Panc1 (cell line): ENCODE measurements around the gene C1orf216. TPM values are rescaled to one million over a fixed set of nuclear protein-coding genes. Genes with fewer than 3 reads are reported as not detected.

ENCODE experiments used
- ATAC-seq: fragments of 200-7000 bp; cut with Tn5 transposase; 2 replicates; pipeline ENCODE4 v1.9.1; 2020; ENCODE audit warnings: mild to moderate bottlenecking, moderate library complexity
- BruUV-seq: library from RNA; stranded (reverse); fragments of 400-500 nt; replicated peaks from 2 replicates; lab custom pipeline; 2021; lab: Mats Ljungman, UMichigan
- CTCF ChIA-PET: fragments of 300-600 bp; sonication (Branson Sonifier 250); formaldehyde crosslinking; loops from one replicate; lab custom pipeline; 2022; ENCODE audit warnings: antibody characterized with exemption; lab: Charles Lee
- POLR2A ChIA-PET: fragments of 300-600 bp; sonication (Branson Sonifier 250); formaldehyde crosslinking; loops from one replicate; lab custom pipeline; 2022; ENCODE audit warnings: antibody characterized with exemption; lab: Charles Lee
- DNase-seq: peaks from one replicate; pipeline ENCODE4 v3.0.0-alpha.2; 2010; ENCODE audit warnings: low read depth, low spot score
- H3K27ac ChIP-seq: 2 replicates; pipeline ENCODE4 v1.5.1; 2011; ENCODE audit warnings: mild to moderate bottlenecking, low read length, inconsistent platforms
- H3K27me3 ChIP-seq: fragments of 200-500 bp; sonication (Bioruptor generic); 2 replicates; pipeline ENCODE4 v1.6.0; 2014; ENCODE audit warnings: low read length, inconsistent platforms; ENCODE audit not compliant: control insufficient read depth, insufficient read depth
- H3K36me3 ChIP-seq: fragments of 200-500 bp; sonication (Bioruptor generic); 2 replicates; pipeline ENCODE4 v1.5.1; 2014; ENCODE audit warnings: inconsistent platforms, mild to moderate bottlenecking, low read length, moderate library complexity; ENCODE audit not compliant: control insufficient read depth, insufficient read depth
- H3K4me1 ChIP-seq: 2 replicates; pipeline ENCODE4 v1.5.1; 2011; ENCODE audit warnings: inconsistent platforms, mild to moderate bottlenecking, low read length, moderate library complexity; ENCODE audit not compliant: control insufficient read depth, insufficient read depth
- H3K4me3 ChIP-seq, 2 experiments: 2 replicates each; pipeline ENCODE4 v1.5.1; 2011 to 2012; ENCODE audit warnings: low read depth in 2 of 2, low read length in 2 of 2, mild to moderate bottlenecking in 2 of 2, inconsistent platforms in 1 of 2, moderate library complexity in 1 of 2
- H3K9me3 ChIP-seq: fragments of 200-500 bp; sonication (Bioruptor generic); 2 replicates; pipeline ENCODE4 v1.5.1; 2014; ENCODE audit warnings: low read depth, mild to moderate bottlenecking, inconsistent platforms, low read length, moderate library complexity; ENCODE audit not compliant: control insufficient read depth, insufficient read depth
- POLR2AphosphoS5 ChIP-seq: IDR thresholded peaks from 2 replicates; pipeline ENCODE4 v1.6.1; 2012; ENCODE audit warnings: mild to moderate bottlenecking, low read depth, low read length, moderate library complexity
- SIN3A ChIP-seq: IDR thresholded peaks from 2 replicates; pipeline ENCODE4 v1.6.1; 2012; ENCODE audit warnings: low read depth, mild to moderate bottlenecking, low read length, moderate library complexity, borderline replicate concordance; ENCODE audit not compliant: insufficient read depth
- TCF7L2 ChIP-seq: IDR thresholded peaks from 2 replicates; pipeline ENCODE4 v1.6.1; 2011; ENCODE audit warnings: mild to moderate bottlenecking, low read depth, low read length, inconsistent platforms
- in situ Hi-C: cut with HindIII; loops from 2 replicates; pipeline ENCODE4 v1.10.0; 2016; ENCODE audit warnings: low sequenced_read_pairs, low pct_unique_long_range_greater_than_20kb
- intact Hi-C: fragments of 100-400 bp; cut with micrococcal nuclease; formaldehyde crosslinking; loops from one replicate; pipeline ENCODE4 v1.10.0; 2022; ENCODE audit not compliant: unreplicated experiment
- total RNA-seq: library from RNA; stranded (reverse); gene quantifications from one replicate; pipeline ENCODE4 v1.2.1, GENCODE V29; 2021; ENCODE audit not compliant: unreplicated experiment
- TF ChIP-seq, protein P1 (sequence below), 2 experiments: IDR thresholded peaks; 2 replicates each; pipeline ENCODE4 v1.6.1; 2011 to 2012; ENCODE audit warnings: low read depth in 2 of 2, control low read depth in 1 of 2, low read length in 1 of 2, mild to moderate bottlenecking in 1 of 2, moderate library complexity in 1 of 2; ENCODE audit not compliant: insufficient read depth in 1 of 2
- TF ChIP-seq, protein P2 (sequence below): fragments of 450-650 bp; IDR thresholded peaks from 2 replicates; pipeline ENCODE4 v1.5.1; 2017; ENCODE audit warnings: mild to moderate bottlenecking

The C1orf216 gene
- total RNA-seq, 1 experiment from 2014 or later, result 28.0 TPM

DNA sequence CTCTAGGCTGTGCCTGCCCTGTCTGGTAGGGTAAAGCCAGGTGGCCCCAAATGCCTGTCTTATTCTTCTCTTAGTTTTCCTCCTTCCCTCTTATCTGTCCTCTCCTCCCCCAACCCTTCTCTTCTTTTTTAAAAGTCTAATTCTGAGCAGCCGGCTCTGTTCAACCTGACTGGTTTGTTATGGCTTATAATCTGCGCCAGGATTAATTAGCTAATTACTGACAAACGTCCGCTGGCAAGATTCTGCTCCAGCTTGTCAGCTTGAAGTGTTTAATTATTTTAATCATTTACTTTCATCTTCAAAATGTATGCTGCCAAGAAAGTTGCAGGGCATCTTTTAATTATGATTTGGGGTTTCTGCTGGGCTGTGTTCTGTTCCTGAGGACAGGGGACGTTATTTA, 50.2 kb downstream of the C1orf216 start:
- no peak for TF ChIP-seq POLR2AphosphoS5
- TF ChIP-seq, protein P1, sequence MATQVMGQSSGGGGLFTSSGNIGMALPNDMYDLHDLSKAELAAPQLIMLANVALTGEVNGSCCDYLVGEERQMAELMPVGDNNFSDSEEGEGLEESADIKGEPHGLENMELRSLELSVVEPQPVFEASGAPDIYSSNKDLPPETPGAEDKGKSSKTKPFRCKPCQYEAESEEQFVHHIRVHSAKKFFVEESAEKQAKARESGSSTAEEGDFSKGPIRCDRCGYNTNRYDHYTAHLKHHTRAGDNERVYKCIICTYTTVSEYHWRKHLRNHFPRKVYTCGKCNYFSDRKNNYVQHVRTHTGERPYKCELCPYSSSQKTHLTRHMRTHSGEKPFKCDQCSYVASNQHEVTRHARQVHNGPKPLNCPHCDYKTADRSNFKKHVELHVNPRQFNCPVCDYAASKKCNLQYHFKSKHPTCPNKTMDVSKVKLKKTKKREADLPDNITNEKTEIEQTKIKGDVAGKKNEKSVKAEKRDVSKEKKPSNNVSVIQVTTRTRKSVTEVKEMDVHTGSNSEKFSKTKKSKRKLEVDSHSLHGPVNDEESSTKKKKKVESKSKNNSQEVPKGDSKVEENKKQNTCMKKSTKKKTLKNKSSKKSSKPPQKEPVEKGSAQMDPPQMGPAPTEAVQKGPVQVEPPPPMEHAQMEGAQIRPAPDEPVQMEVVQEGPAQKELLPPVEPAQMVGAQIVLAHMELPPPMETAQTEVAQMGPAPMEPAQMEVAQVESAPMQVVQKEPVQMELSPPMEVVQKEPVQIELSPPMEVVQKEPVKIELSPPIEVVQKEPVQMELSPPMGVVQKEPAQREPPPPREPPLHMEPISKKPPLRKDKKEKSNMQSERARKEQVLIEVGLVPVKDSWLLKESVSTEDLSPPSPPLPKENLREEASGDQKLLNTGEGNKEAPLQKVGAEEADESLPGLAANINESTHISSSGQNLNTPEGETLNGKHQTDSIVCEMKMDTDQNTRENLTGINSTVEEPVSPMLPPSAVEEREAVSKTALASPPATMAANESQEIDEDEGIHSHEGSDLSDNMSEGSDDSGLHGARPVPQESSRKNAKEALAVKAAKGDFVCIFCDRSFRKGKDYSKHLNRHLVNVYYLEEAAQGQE (IDR thresholded peaks at IDR 0.05; ENCODE audit: insufficient read depth in 1 of 2, low read depth in 2 of 2, low read length in 1 of 2), result no peak
- TF ChIP-seq, protein P2, sequence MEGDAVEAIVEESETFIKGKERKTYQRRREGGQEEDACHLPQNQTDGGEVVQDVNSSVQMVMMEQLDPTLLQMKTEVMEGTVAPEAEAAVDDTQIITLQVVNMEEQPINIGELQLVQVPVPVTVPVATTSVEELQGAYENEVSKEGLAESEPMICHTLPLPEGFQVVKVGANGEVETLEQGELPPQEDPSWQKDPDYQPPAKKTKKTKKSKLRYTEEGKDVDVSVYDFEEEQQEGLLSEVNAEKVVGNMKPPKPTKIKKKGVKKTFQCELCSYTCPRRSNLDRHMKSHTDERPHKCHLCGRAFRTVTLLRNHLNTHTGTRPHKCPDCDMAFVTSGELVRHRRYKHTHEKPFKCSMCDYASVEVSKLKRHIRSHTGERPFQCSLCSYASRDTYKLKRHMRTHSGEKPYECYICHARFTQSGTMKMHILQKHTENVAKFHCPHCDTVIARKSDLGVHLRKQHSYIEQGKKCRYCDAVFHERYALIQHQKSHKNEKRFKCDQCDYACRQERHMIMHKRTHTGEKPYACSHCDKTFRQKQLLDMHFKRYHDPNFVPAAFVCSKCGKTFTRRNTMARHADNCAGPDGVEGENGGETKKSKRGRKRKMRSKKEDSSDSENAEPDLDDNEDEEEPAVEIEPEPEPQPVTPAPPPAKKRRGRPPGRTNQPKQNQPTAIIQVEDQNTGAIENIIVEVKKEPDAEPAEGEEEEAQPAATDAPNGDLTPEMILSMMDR, result no peak
- TF ChIP-seq TCF7L2, result no peak
- no peak for TF ChIP-seq SIN3A
- Histone ChIP-seq H3K36me3 (no peaks in the 10 kb centered on the region), H3K9me3 (no peaks in the 10 kb centered on the region), H3K4me1 (no peaks in the 10 kb centered on the region), H3K27ac (no peak overlapping the region), H3K4me3 (no peak overlapping the region), H3K27me3 (peaks cover 5% of the 10 kb centered on the region; the same call in 1 of the 2 replicates)
- intact Hi-C loops, result no loop called here
- BruUV-seq, result no TSS peak
- in situ Hi-C loops, result no loop called here
- ChIA-PET CTCF (interaction anchor here (0.6 kb wide), 1 partner anchor 60 kb away, joined by 3 read pairs; no protein-coding TSS in a partner anchor), POLR2A (no interaction called here)
- ATAC-seq (no peak), DNase-seq (no peak)

DNA sequence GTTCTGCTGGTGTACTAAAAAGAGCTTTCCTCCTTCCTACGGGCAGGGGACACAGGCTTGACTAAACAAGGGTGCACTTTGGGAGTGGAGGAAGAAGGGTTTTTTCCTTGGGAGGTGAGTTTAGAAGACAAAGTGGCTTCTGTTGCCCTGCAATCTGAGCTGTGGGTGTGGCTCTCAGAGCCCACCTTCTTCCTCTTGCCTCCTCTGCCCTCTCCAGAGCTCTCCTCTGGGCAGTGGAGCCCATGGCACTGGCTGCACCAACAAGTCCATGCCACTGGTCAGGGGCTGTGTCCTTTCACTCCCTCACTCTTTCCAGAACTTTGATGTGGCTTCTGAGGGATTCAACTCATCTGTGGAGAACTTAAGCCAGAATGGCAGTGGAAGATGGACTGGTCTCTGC, 51.8 kb downstream of the C1orf216 start:
- Histone ChIP-seq H3K4me1 (no peaks in the 10 kb centered on the region), H3K9me3 (no peaks in the 10 kb centered on the region), H3K36me3 (no peaks in the 10 kb centered on the region), H3K27me3 (peaks cover 5% of the 10 kb centered on the region; the same call in 1 of the 2 replicates), H3K4me3 (no peak overlapping the region), H3K27ac (no peak overlapping the region)
- TF ChIP-seq POLR2AphosphoS5, result no peak
- no peak for TF ChIP-seq TCF7L2
- no peak for TF ChIP-seq SIN3A
- TF ChIP-seq, protein P1 (IDR thresholded peaks at IDR 0.05; ENCODE audit: insufficient read depth in 1 of 2, low read depth in 2 of 2, low read length in 1 of 2), result no peak
- TF ChIP-seq, protein P2, result no peak
- intact Hi-C loops (no loop called here), in situ Hi-C loops (no loop called here)
- ATAC-seq (no peak), DNase-seq (no peak)
- CTCF ChIA-PET, result no interaction called here
- no TSS peak for BruUV-seq
- POLR2A ChIA-PET, result no interaction called here
